Ecto neural progenitor cell (in vitro differentiated cells): ENCODE data around the gene HFM1.
A peak's percentile ranks its signal among the peaks of the same experiment; 100 is the strongest.
"Not testable (repeated sequence)": the region's sequence is repeated elsewhere in the genome, so short reads cannot be mapped to it uniquely, and the experiment has no call there.

Experiments used
- DNase-seq: peaks from one replicate; pipeline ENCODE4 v3.0.0-alpha.2; 2018; ENCODE audit warnings: low spot score

The HFM1 gene

DNA sequence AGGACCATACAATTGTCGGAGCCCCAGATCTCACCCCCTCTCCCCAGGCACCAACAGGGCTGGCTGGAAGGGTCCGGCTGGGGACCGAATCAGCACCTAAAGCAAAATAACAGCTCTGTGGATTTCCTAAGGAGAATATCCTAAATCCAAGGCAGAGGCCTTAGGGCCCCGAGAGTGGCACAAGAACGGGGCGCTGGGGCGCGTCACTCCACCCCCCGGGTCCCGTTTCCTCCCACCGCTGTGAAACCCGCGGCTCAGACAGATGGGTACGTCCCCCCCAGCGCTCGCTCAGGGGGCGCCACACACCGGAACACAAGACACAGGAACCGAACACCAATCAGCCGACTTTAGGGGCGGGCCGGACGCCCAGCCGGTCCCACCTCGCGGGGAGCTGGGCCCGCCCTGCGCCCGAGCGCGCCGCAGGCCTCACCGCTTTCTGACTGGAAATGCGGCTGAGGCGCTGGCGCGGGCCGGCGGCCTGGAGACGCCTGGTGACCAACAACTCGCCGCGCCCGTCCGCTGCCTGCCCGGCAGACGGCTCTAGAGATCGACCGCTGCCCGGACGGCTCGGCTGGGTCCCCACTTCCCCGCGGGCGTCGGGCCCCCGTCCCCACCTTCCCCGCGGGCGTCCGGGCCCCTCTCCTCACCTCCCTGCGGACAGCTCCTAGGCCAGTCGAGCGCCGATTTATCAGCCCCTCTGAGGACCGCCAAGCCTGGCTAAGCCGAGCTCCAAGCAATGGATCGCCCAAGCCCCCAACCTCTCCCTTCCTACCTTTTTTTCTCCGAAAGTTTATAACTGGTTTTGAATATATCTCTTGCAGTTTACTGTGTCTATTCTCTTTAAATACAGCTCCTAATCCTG, at the start of gene HFM1:
Gene HFM1 (minus strand): TSS at position 687 of the 862 bp plus-strand sequence. CDS start 3,755 bp downstream, outside the sequence.
- peak; percentile 92 for DNase-seq

GRCh38 chr1:91454136-91454535, 49.5 kb upstream of the HFM1 start:
- DNase-seq = no peak

GRCh38 chr1:91450260-91450659, 45.6 kb upstream of the HFM1 start:
- no peak for DNase-seq

- DNase-seq = not testable (repeated sequence)
Measured at GRCh38 chr1:91447782-91448181, 43.1 kb upstream of the HFM1 start.

DNA sequence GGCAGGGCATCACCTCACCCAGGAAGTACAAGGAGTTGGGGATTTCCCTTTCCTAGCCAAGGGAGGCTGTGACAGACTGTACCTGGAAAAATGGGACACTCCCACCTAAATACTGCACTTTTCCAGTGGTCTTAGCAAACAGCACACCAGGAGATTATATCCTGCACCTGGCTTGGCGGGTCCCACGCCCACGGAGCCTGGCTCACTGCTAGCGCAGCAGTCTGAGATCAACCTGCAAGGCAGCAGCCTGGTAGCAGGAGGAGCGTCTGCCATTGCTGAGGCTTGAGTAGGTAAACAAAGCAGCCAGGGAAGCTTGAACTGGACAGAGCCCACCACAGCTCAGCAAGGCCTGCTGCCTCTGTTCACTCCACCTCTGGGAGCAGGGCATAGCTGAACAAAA, 37.3 kb upstream of the HFM1 start:
- DNase-seq = not testable (repeated sequence)

DNA sequence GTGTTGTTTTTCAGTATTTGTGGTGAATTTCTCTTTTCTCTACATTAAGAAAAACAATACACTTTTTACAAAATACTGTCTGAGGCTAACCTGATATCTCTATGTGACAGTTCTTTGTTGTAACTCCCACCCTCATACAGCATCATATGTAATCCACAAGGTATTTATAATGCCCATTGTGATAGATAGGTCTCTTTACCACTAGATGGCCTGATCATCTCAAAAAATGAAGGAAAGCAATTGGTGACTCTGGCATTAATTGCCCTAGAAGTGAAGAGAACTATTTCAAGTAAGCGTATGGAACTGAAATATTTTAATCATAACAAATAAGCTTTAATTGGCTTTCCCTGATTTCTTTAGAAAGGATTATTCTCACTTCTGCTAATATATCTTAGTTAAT, 36.2 kb upstream of the HFM1 start:
- DNase-seq = no peak

DNA sequence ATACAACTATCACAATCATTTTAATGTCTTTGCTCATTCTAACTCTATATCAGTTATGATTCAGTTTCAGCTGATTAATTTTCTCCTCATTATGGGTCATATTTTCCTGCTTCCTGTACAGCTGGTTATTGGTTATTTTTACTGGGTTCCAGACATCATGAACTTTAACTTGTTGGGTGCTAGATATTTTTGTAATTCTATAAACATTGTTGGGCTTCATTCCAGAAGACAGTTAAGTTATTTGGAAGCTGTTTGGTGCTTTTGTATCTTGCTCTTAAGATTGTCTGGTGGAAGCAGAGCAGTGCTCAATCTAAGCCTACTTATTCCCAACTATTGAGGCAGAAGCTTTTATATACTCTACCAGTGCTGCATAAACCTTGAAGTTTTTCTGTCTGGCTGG, 34.4 kb upstream of the HFM1 start:
- no peak for DNase-seq

- peak; percentile 60 for DNase-seq
Measured at GRCh38 chr1:91428182-91428798, 23.7 kb upstream of the HFM1 start.

DNA sequence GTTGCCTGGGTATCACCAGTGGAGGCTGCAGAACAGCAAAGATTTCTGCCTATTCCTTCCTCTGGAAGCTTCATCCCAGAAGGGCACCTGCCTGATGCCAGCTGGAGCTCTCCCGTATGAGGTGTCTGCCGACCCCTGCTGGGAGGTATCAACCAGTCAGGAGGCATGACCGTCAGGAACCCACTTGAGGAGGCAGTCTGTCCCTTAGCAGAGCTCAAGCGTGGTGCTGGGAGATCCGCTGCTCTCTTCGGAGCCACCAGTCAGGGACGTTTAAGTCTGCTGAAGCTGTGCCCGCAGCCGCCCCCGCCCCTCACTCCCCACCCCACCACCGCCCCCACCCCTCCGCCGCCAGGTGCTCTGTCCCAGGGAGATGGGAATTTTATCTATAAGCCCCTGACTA, 23.1 kb upstream of the HFM1 start:
- peak; percentile 49 for DNase-seq

GRCh38 chr1:91422523-91422922, 17.9 kb upstream of the HFM1 start:
- DNase-seq = not testable (repeated sequence)

- DNase-seq = no peak
Measured at GRCh38 chr1:91412371-91412770, 7.7 kb upstream of the HFM1 start.

- no peak for DNase-seq
Measured at GRCh38 chr1:91406773-91407389, 2.2 kb upstream of the HFM1 start.

- no peak for DNase-seq
Measured at GRCh38 chr1:91402023-91402422, 2.6 kb downstream of the HFM1 start.

DNA sequence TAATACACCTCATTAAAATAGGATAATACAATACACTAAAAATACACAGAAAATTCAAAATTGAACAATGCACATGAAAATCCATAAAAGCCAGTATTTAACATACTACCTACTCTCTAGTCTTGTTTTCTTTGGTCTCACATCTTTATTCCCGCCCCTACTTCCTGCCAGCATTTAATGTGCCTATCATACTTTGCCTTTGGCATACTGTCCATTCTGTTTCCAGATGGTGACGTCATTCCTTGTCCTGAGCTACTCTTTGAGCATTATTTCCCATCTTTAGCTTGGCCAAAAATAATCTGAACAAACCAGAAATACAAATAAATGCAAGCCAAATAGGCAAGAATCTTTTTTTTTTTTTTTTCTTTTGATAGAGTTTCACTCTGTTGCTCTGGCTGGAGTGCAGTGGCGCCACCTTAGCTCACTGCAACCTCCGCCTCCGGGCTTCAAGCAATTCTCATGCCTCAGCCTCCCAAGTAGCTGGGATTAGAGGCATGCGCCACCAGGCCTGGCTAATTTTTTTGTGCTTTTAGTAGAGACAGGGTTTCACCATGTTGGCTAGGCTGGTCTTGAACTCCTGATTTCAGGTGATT, 4.4 kb downstream of the HFM1 start:
- DNase-seq = no peak

GRCh38 chr1:91398291-91398690, 6.3 kb downstream of the HFM1 start:
- DNase-seq = no peak

DNA sequence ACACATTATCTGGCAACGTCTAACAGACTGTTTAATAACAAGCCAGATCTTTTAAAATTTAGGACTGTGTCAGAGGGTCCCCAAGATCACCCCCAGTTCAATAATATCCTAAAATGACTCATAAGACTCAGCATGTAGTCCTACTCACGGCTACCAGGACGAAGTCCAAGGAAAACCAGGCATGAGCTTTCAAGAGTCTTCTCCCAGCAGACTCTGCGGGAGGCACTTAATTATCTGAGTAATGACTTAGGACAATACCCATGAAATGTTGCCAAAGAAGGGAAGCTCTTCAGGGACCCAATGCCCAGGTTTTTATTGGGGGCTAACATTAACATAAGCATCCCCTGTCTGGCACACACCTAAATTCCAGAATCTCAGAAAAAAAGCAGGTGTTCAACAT, 7.0 kb downstream of the HFM1 start:
- DNase-seq = no peak

GRCh38 chr1:91393042-91393441, 11.6 kb downstream of the HFM1 start:
- DNase-seq = no peak

DNA sequence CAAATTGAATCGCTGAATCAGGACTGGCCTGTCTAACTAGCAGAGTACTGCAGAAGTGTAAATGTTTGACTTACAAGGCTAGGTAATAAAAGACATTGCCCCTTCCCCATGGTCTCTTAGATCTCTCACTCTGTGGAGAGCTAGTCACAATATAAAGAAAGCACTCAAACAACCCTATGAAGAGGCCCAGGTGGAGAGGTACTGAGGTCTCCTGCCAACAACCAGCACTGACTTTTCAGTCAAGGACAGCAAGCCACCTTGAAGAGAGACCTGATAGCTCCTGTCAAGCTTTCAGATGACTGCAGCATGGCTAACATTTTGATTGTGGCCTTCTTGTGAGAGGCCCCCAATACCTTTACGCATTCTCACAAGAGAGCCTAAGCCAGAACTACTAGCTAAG, 18.5 kb downstream of the HFM1 start:
- no peak for DNase-seq

DNA sequence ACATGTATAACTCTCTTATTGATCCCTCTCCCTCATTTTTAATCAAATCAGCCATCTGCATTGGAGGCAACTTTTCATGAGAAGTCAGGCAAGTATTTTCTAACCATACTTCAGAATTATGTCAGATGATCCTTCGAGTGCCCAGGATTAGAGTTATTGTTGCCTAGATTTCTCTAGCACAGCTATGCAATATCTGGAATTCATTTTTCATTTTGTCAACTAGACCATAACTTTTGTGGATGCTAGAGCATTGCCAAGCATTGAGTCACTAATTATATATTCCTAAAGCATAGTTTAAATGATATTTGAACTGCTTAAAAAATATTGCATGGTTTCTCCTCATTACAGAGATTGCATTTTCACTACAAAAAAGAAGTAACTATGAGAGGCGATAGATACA, 21.2 kb downstream of the HFM1 start:
- DNase-seq = no peak

DNA sequence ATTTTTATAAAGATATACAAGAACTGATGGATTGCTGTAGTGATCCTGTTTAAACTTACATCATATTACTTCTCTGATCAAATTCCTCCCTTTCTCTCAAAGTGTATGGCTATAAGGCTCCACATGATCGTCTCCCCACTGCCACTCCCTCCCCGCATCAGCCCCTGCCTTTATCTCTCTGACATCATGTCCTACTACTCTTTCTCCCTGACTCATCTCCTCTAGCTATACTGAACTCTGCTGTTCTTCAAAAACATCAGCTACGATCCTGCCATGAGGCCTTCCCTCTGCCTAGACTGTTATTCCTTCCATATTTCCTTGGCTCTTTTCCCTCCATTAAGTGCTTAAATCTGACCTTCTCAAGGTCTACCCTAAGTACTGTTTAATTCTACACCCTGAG, 22.8 kb downstream of the HFM1 start:
- no peak for DNase-seq

DNA sequence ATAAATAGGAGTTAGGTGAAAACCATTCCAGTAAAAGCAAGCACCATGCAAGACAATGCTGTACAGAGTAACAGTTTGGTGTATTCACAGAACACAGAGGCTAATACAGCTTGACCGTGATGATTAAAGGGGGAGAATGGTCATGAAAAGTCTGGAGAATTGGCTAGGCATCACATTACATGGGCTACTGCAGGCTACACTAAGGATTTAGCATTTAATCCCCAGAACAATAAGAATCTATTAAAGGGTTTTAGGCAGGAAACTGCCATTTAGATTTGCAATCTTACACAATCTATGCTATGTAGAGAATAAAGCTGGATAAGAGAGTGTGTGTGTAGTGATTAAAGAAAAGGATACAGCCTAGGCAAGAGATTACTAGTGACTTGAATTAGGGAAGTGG, 30.6 kb downstream of the HFM1 start:
- DNase-seq = no peak

GRCh38 chr1:91372230-91372629, 32.4 kb downstream of the HFM1 start:
- not testable (repeated sequence) for DNase-seq

- no peak for DNase-seq
Measured at GRCh38 chr1:91349524-91349923, 55.1 kb downstream of the HFM1 start.
